ENCODE measurements around the gene SLC15A3. TPM values are rescaled to one million over a fixed set of nuclear protein-coding genes. Genes with fewer than 3 reads are reported as not detected.

Gene SLC15A3
- total RNA-seq, 2 donors from 2014 or later = 2.0 to 6.2 TPM

GRCh38 chr11:60934790-60935605 lies 17.0 kb downstream of the SLC15A3 start:
- WGBS, 2 donors = 75 to 78% methylated on average over 10 to 21 of the region's 21 CpGs
- Histone ChIP-seq H3K4me1 (peaks cover 7% of the 10 kb centered on the region), H3K36me3 (replicated peaks in 1 of 2; ENCODE audit: insufficient read depth in 1 of 2, low read depth in 2 of 2) (no peaks in the 10 kb centered on the region), H3K9me3 (no peaks in the 10 kb centered on the region), H3K4me3 (no peak overlapping the region), H3K27me3 (no peaks in the 10 kb centered on the region), H3K27ac (no peak overlapping the region)
- intact Hi-C loops (cut with DNase I) = no loop called here
- no peak for DNase-seq
- no peak for ATAC-seq
- no peak for TF ChIP-seq POLR2A (IDR thresholded peaks at IDR 0.05)
- no peak for TF ChIP-seq CTCF (IDR thresholded peaks at IDR 0.05)

- ATAC-seq (no peak), DNase-seq (no peak)
- no peaks in the 10 kb centered on the region for H3K27me3 ChIP-seq
- no peak overlapping the region for H3K4me3 ChIP-seq
- no peak overlapping the region for H3K27ac ChIP-seq
- no peaks in the 10 kb centered on the region for H3K9me3 ChIP-seq
- H3K36me3 ChIP-seq (replicated peaks in 1 of 2; ENCODE audit: insufficient read depth in 1 of 2, low read depth in 2 of 2) = no peaks in the 10 kb centered on the region
- no peaks in the 10 kb centered on the region for H3K4me1 ChIP-seq
- intact Hi-C loops (cut with DNase I) = no loop called here
- WGBS, 2 donors = 85 to 90% methylated on average over 13 to 34 of the region's 57 CpGs
- TF ChIP-seq POLR2A (IDR thresholded peaks at IDR 0.05) (no peak), CTCF (IDR thresholded peaks at IDR 0.05) (no peak)
Observed at GRCh38 chr11:60934124-60934789, 17.7 kb downstream of the SLC15A3 start.

- Histone ChIP-seq H3K27ac (no peak overlapping the region), H3K27me3 (no peaks in the 10 kb centered on the region), H3K4me1 (no peaks in the 10 kb centered on the region), H3K4me3 (no peak overlapping the region), H3K9me3 (no peaks in the 10 kb centered on the region), H3K36me3 (replicated peaks in 1 of 2; ENCODE audit: insufficient read depth in 1 of 2, low read depth in 2 of 2) (no peaks in the 10 kb centered on the region)
- no peak for DNase-seq
- WGBS, 2 donors = 85 to 91% methylated on average over 14 to 28 of the region's 37 CpGs
- no peak for ATAC-seq
- intact Hi-C loops (cut with DNase I) = no loop called here
- no peak for TF ChIP-seq CTCF (IDR thresholded peaks at IDR 0.05)
- TF ChIP-seq POLR2A (IDR thresholded peaks at IDR 0.05) = no peak
Observed at GRCh38 chr11:60933416-60934123, 18.4 kb downstream of the SLC15A3 start.

DNA sequence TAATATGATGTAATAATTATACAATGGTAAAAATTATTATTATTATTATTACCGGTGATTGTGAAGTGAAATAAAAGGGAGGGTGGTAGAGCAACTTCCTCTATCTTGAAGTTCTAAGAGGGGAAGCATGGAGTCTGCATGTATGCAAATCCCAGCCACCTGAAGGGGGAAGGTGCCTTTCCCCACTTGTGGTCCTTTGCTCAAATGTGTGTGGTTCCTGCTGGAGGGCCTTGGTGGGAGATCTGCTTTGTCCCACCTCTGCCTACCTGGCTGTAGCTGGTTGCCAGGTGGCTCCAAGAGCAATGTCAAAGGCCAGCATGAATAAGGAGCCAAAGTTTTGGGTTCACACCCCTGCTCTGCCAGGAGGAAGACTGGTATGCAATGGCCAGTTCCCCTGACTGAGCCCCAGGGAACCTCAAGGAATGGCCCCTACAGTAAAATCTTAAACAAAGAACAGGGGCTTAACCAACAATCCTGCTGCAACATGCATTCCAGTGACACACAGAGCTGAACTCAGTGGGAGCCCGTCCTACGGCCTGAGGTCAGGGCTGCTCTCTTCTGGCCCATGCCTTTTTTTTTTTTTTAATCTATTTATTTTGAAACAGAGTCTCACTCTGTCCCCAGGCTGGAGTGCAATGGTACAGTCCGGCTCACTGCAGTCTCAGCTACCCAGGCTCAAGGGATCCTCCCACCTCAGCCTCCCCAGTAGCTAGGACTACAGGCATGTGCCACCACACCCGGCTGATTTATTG lies 19.2 kb downstream of the SLC15A3 start:
- Histone ChIP-seq H3K9me3 (no peaks in the 10 kb centered on the region), H3K27me3 (no peaks in the 10 kb centered on the region), H3K27ac (no peak overlapping the region), H3K36me3 (replicated peaks in 1 of 2; ENCODE audit: insufficient read depth in 1 of 2, low read depth in 2 of 2) (no peaks in the 10 kb centered on the region), H3K4me1 (no peaks in the 10 kb centered on the region), H3K4me3 (no peak overlapping the region)
- DNase-seq (no peak), ATAC-seq (no peak)
- intact Hi-C loops (cut with DNase I) = no loop called here
- TF ChIP-seq POLR2A (IDR thresholded peaks at IDR 0.05) = no peak
- TF ChIP-seq CTCF (IDR thresholded peaks at IDR 0.05) = no peak
- WGBS, 2 donors = 76 to 83% methylated on average over 5 of the region's 5 CpGs
